Lower leg skin (tissue), 3 donors: ENCODE results near the gene PPP6C.
"Not testable (repeated sequence)": the region's sequence is repeated elsewhere in the genome, so short reads cannot be mapped to it uniquely, and the experiment has no call there.

Source experiments
- POLR2A ChIP-seq, 2 donors: fragments of 450-650 bp; IDR thresholded peaks; one replicate each; pipeline ENCODE4 v1.6.1; 2016 to 2017; ENCODE audit warnings: antibody characterized with exemption in 2 of 2, mild to moderate bottlenecking in 1 of 2, moderate library complexity in 1 of 2
- TF ChIP-seq, protein P1 (sequence below), 3 donors: fragments of 450-650 bp; IDR thresholded peaks; one replicate each; pipeline ENCODE4 v1.5.1; 2016; ENCODE audit warnings: antibody characterized with exemption in 3 of 3, mild to moderate bottlenecking in 3 of 3, moderate library complexity in 2 of 3

GRCh38 chr9:125179776-125180175, 9.8 kb downstream of the PPP6C start:
- TF ChIP-seq, protein P1, sequence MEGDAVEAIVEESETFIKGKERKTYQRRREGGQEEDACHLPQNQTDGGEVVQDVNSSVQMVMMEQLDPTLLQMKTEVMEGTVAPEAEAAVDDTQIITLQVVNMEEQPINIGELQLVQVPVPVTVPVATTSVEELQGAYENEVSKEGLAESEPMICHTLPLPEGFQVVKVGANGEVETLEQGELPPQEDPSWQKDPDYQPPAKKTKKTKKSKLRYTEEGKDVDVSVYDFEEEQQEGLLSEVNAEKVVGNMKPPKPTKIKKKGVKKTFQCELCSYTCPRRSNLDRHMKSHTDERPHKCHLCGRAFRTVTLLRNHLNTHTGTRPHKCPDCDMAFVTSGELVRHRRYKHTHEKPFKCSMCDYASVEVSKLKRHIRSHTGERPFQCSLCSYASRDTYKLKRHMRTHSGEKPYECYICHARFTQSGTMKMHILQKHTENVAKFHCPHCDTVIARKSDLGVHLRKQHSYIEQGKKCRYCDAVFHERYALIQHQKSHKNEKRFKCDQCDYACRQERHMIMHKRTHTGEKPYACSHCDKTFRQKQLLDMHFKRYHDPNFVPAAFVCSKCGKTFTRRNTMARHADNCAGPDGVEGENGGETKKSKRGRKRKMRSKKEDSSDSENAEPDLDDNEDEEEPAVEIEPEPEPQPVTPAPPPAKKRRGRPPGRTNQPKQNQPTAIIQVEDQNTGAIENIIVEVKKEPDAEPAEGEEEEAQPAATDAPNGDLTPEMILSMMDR (IDR thresholded peaks at IDR 0.05) = not testable (repeated sequence)
- TF ChIP-seq POLR2A (IDR thresholded peaks at IDR 0.05) = not testable (repeated sequence)
